ENCODE data around the gene DIAPH3. TPM values are rescaled to one million over a fixed set of nuclear protein-coding genes. Genes with fewer than 3 reads are reported as not detected.

DIAPH3 gene
- polyA plus RNA-seq, 3 donors = 0.04 to 0.09 TPM; not detected in 1

DNA sequence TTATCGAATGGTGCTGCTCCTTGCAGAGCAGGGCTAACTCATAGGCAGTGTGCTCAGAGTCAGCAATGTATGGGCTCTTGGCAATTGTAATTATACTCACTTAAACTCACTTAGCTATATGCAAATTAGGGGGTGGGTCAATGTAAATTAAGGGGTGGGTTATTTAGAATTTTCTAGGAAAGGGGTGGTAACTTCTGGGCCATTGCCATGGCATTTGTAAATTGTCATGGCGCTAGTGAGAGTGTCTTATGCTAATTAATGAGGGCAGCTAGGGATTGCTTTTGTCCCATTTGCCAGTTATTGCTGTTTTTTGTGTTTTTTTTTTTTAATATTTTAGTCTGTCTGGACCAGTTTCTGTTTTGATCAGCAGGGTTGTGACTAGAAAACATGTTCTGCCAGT lies 68.4 kb downstream of the DIAPH3 start:
- Histone ChIP-seq H2AFZ (ENCODE audit: insufficient read depth, low read depth, low read length, poor library complexity, severe bottlenecking) (no peak overlapping the region), H3K79me2 (ENCODE audit: insufficient read depth, low read length) (no peaks in the 10 kb centered on the region), H3K4me1 (ENCODE audit: control insufficient read depth in 1 of 2, insufficient read depth in 2 of 2, low read length in 2 of 2) (no peaks in the 10 kb centered on the region), H3K27me3 (ENCODE audit: control insufficient read depth in 2 of 2, insufficient read depth in 2 of 2, low read length in 2 of 2) (no peaks in the 10 kb centered on the region), H3K9ac (ENCODE audit: insufficient read depth, low read length, poor library complexity, severe bottlenecking) (no peak overlapping the region), H3K9me3 (replicated peaks in 1 of 2; ENCODE audit: control insufficient read depth in 1 of 2, insufficient read depth in 1 of 2, low read length in 2 of 2) (peaks cover 0 to 2% of the 10 kb centered on the region in 2 donors), H3K4me2 (replicated peaks; ENCODE audit: extremely low read depth, low read length, poor library complexity, severe bottlenecking) (no peak overlapping the region), H3K27ac (ENCODE audit: low read depth in 1 of 2, low read length in 2 of 2) (no peak overlapping the region), H4K20me1 (ENCODE audit: insufficient read depth, low read length) (no peaks in the 10 kb centered on the region), H3K36me3 (replicated peaks in 1 of 2; ENCODE audit: control insufficient read depth in 1 of 2, insufficient read depth in 2 of 2, low read length in 2 of 2) (no peaks in the 10 kb centered on the region), H3K4me3 (replicated peaks in 1 of 3; ENCODE audit: low read depth in 2 of 3, low read length in 3 of 3) (no peak overlapping the region)
- H3K9me3 Mint-ChIP-seq = peaks cover 2 to 6% (median 2%) of the 10 kb centered on the region in 7 donors
- H3K36me3 Mint-ChIP-seq = peaks cover 17 to 22% of the 10 kb centered on the region in 2 donors
- WGBS (ENCODE audit: insufficient coverage) = 100% methylated on average over 1 of the region's 2 CpGs
- H3K4me3 Mint-ChIP-seq = no peak overlapping the region
- H3K4me1 Mint-ChIP-seq = no peaks in the 10 kb centered on the region
- H3K27me3 Mint-ChIP-seq (ENCODE audit: low read depth in 3 of 3) = no peaks in the 10 kb centered on the region
- TF ChIP-seq, protein P1, sequence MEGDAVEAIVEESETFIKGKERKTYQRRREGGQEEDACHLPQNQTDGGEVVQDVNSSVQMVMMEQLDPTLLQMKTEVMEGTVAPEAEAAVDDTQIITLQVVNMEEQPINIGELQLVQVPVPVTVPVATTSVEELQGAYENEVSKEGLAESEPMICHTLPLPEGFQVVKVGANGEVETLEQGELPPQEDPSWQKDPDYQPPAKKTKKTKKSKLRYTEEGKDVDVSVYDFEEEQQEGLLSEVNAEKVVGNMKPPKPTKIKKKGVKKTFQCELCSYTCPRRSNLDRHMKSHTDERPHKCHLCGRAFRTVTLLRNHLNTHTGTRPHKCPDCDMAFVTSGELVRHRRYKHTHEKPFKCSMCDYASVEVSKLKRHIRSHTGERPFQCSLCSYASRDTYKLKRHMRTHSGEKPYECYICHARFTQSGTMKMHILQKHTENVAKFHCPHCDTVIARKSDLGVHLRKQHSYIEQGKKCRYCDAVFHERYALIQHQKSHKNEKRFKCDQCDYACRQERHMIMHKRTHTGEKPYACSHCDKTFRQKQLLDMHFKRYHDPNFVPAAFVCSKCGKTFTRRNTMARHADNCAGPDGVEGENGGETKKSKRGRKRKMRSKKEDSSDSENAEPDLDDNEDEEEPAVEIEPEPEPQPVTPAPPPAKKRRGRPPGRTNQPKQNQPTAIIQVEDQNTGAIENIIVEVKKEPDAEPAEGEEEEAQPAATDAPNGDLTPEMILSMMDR (IDR thresholded peaks at IDR 0.05) = no peak
- intact Hi-C loops (cut with micrococcal nuclease) = no loop called here
- DNase-seq = no peak
- H3K27ac Mint-ChIP-seq = peak overlapping the region in 1 of 7 donors; percentile 25

GRCh38 chr13:60094385-60095088 lies 69.2 kb downstream of the DIAPH3 start:
- intact Hi-C loops (cut with micrococcal nuclease) = no loop called here
- no peaks in the 10 kb centered on the region for H4K20me1 ChIP-seq (ENCODE audit: insufficient read depth, low read length)
- 92% methylated on average over 2 of the region's 8 CpGs for WGBS (ENCODE audit: insufficient coverage)
- H2AFZ ChIP-seq (ENCODE audit: insufficient read depth, low read depth, low read length, poor library complexity, severe bottlenecking) = no peak overlapping the region
- no peaks in the 10 kb centered on the region for H3K79me2 ChIP-seq (ENCODE audit: insufficient read depth, low read length)
- H3K9me3 Mint-ChIP-seq = peaks cover 0 to 4% (median 2%) of the 10 kb centered on the region in 7 donors
- no peak overlapping the region for H3K27ac Mint-ChIP-seq
- H3K27ac ChIP-seq (ENCODE audit: low read depth in 1 of 2, low read length in 2 of 2) = no peak overlapping the region
- H3K27me3 ChIP-seq (ENCODE audit: control insufficient read depth in 2 of 2, insufficient read depth in 2 of 2, low read length in 2 of 2) = no peaks in the 10 kb centered on the region
- no peaks in the 10 kb centered on the region for H3K27me3 Mint-ChIP-seq (ENCODE audit: low read depth in 3 of 3)
- no peaks in the 10 kb centered on the region for H3K4me1 ChIP-seq (ENCODE audit: control insufficient read depth in 1 of 2, insufficient read depth in 2 of 2, low read length in 2 of 2)
- H3K9ac ChIP-seq (ENCODE audit: insufficient read depth, low read length, poor library complexity, severe bottlenecking) = no peak overlapping the region
- DNase-seq = no peak
- no peak overlapping the region for H3K4me2 ChIP-seq (replicated peaks; ENCODE audit: extremely low read depth, low read length, poor library complexity, severe bottlenecking)
- H3K4me1 Mint-ChIP-seq = no peaks in the 10 kb centered on the region
- peaks cover 0 to 2% of the 10 kb centered on the region in 2 donors for H3K9me3 ChIP-seq (replicated peaks in 1 of 2; ENCODE audit: control insufficient read depth in 1 of 2, insufficient read depth in 1 of 2, low read length in 2 of 2)
- H3K4me3 Mint-ChIP-seq = no peak overlapping the region
- no peak overlapping the region for H3K4me3 ChIP-seq (replicated peaks in 1 of 3; ENCODE audit: low read depth in 2 of 3, low read length in 3 of 3)
- TF ChIP-seq, protein P1 (IDR thresholded peaks at IDR 0.05) = no peak
- no peaks in the 10 kb centered on the region for H3K36me3 ChIP-seq (replicated peaks in 1 of 2; ENCODE audit: control insufficient read depth in 1 of 2, insufficient read depth in 2 of 2, low read length in 2 of 2)
- peaks cover 17 to 20% of the 10 kb centered on the region in 2 donors for H3K36me3 Mint-ChIP-seq

Measured in CD14-positive monocyte (primary cell).